ENCODE measurements around the gene ATG16L1.

The ATG16L1 gene

DNA sequence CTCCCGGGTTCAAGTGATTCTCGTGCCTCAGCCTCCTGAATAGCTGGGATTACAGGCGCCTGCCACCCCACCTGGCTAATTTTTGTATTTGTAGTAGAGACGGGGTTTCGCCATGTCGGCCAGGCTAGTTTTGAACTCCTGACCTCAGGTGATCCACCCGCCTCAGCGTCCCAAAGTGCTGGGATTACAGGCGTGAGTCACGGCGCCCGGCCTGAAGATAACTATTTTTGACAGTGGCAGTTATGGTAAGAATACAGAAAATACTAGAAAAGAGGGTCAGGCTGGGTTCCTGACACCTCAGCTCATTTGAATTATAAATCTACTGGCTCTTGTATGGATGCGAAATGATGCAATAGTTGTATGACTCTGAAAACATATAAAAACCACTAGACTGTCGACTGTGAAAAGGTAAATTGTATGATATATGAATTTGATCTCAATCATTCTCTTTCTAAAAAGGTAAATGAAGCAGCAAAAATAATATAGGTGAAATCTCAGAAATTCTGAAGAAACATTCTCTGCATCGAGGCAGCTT lies 91.8 kb downstream of the ATG16L1 start:
- in situ Hi-C loops (cut with MboI; ENCODE audit: low pct_unique_long_range_greater_than_20kb, low sequenced_read_pairs) = no loop called here
- no peak for DNase-seq

Measured in KBM-7 (cell line).